Activated naive CD8-positive, alpha-beta T cell treated with anti-CD3 and anti-CD28 coated beads for 36 hours (primary cell): ENCODE measurements around the gene ZNF470. TPM values are rescaled to one million over a fixed set of nuclear protein-coding genes. Genes with fewer than 3 reads are reported as not detected.

Experiments
- DNase-seq: peaks from one replicate; pipeline ENCODE4 v3.0.0; 2021
- H3K27ac Mint-ChIP-seq: one replicate; pipeline ENCODE4 v1.8.0; 2022; ENCODE audit warnings: mild to moderate bottlenecking, moderate library complexity, mixed read lengths
- H3K27me3 Mint-ChIP-seq: one replicate; pipeline ENCODE4 v1.8.0; 2022; ENCODE audit warnings: mild to moderate bottlenecking, mixed read lengths
- H3K36me3 Mint-ChIP-seq: one replicate; pipeline ENCODE4 v1.8.0; 2021; ENCODE audit warnings: mild to moderate bottlenecking, mixed read lengths
- H3K4me1 Mint-ChIP-seq: one replicate; pipeline ENCODE4 v1.8.0; 2021; ENCODE audit warnings: mixed read lengths
- H3K4me3 Mint-ChIP-seq: one replicate; pipeline ENCODE4 v1.8.0; 2022; ENCODE audit warnings: mild to moderate bottlenecking, moderate library complexity, mixed read lengths
- H3K9me3 Mint-ChIP-seq: one replicate; pipeline ENCODE4 v1.8.0; 2022; ENCODE audit warnings: mixed read lengths
- total RNA-seq, 2 experiments: library from RNA; stranded (reverse); gene quantifications; one replicate each; pipeline ENCODE4 v1.2.3, GENCODE V29; 2021

Gene ZNF470
- total RNA-seq, result 1 to 10 TPM; 3.6 to 4.3 TPM

DNA sequence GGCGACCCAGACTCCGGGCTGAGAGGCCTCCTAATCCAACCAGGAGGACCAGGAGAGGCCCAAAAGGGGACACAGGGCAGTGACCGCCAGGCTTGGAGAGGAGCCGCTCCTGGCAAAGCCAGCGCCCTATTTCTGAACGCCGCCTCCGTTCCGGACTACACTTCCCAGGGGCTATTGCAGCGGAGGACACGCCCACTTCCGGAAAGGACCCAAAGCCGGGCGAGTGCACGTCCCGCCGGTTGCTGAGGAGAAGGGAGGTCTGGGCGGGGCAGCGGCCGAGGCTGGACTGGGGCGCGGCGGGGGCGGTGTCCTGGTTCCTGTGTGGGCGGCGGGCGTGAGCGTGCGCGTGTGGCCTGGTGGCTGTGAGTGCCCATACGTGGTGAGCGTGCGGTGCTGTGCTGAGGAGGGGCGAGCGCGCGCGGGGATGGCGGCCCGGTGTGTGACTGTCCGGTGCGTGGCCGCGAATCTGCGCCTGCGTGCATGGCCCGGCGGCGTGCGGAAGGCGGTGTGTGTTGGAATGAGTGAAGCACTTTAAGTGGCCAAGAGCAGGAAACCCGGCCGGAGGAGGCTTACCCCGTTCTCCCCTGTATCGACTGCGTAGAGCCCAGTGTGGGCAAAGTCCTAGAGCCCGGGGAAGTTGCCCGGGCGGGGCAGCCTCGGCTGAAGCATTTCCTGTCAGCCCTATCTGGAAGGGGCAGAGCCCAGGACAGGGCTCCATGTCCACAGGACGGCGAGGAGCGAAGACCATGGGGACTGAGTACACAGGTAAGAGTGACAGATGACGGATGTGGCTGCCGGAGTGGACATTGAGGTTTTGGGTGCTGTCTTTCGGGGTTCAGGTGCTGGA, at the start of gene ZNF470:
Gene ZNF470 (plus strand): TSS at position 195 of the 847 bp plus-strand sequence. CDS start 2,844 bp downstream, outside the sequence.
- Mint-ChIP-seq H3K36me3 (peaks cover 83% of the 10 kb centered on the region), H3K4me3 (peak within 1 kb of the TSS; percentile 88), H3K27me3 (no peaks in the 10 kb centered on the region), H3K27ac (peak within 1 kb of the TSS; percentile 87), H3K9me3 (peaks cover 52% of the 10 kb centered on the region), H3K4me1 (peaks cover 10% of the 10 kb centered on the region)
- DNase-seq, result peak; percentile 90

DNA sequence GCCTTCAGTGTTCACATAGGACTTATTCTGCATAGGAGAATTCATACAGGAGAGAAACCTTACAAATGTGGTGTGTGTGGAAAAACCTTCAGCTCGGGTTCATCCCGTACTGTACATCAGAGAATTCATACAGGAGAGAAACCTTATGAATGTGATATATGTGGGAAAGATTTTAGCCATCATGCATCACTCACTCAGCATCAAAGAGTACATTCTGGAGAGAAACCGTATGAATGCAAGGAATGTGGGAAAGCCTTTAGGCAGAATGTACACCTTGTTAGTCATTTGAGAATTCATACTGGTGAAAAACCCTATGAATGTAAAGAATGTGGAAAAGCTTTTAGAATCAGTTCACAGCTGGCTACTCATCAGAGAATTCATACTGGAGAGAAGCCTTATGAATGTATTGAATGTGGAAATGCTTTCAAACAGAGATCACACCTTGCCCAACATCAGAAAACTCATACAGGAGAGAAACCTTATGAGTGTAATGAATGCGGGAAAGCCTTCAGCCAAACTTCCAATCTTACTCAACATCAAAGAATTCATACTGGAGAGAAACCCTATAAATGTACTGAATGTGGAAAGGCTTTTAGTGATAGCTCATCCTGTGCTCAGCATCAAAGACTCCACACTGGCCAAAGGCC, 41.9 kb upstream of the ZNF470 start:
- no peak overlapping the region for H3K4me3 Mint-ChIP-seq
- H3K27ac Mint-ChIP-seq, result no peak overlapping the region
- no peaks in the 10 kb centered on the region for H3K27me3 Mint-ChIP-seq
- H3K36me3 Mint-ChIP-seq, result peaks cover 46% of the 10 kb centered on the region
- DNase-seq, result no peak
- no peaks in the 10 kb centered on the region for H3K4me1 Mint-ChIP-seq
- H3K9me3 Mint-ChIP-seq, result peaks cover 58% of the 10 kb centered on the region

DNA sequence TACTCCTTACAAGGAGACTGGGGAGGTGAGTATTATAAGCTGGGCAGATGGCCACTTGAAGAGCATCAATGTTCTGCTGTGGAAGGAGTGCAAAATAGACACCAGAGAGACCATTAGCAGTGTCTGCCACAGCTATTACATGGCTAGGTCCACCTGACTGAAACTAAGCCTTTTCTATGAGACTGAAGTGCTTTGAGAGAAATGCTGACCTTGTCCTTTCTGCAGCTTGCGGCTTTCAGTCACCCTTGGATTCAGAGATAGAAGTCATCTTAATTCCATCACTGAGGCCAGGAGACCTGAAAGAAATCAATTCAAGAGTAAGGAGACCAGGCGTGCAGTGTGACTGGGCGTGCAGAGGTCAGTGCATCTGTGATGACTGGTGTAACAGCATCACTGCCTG, 29.8 kb upstream of the ZNF470 start:
- DNase-seq, result no peak
- Mint-ChIP-seq H3K9me3 (peaks cover 55% of the 10 kb centered on the region), H3K4me3 (peak overlapping the region; percentile 86), H3K27ac (peak overlapping the region; percentile 93), H3K36me3 (peaks cover 61% of the 10 kb centered on the region), H3K27me3 (no peaks in the 10 kb centered on the region), H3K4me1 (peaks cover 19% of the 10 kb centered on the region)

DNA sequence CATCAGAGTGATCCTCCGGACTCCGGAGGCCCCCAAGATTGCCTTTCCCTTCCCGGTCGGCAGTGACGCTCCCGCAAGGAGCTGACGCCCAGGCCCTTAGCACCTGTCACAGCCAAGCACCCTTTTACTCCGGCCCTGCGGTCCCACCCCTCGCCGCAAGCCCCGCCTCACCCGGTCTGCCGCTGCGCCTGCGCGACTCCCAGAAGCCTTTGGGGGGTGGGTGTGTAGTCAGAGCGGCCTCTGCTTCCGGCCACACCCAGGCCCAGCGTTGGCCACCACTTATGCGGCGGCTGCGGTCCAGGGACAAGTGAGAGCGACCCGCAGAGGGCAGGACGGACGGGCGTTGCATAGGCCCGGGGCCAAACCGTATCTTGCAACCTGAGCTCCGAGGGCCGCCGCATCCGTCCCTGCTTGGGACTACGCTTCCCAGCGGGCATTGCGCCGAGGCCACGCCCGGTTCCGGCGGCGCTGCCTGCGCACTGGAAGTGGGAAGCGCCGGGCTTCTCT, 29.0 kb upstream of the ZNF470 start:
- H3K4me1 Mint-ChIP-seq, result peaks cover 22% of the 10 kb centered on the region
- peak overlapping the region; percentile 86 for H3K4me3 Mint-ChIP-seq
- H3K9me3 Mint-ChIP-seq, result peaks cover 50% of the 10 kb centered on the region
- H3K36me3 Mint-ChIP-seq, result peaks cover 59% of the 10 kb centered on the region
- H3K27me3 Mint-ChIP-seq, result no peaks in the 10 kb centered on the region
- peak; percentile 93 for DNase-seq
- H3K27ac Mint-ChIP-seq, result peak overlapping the region; percentile 93

DNA sequence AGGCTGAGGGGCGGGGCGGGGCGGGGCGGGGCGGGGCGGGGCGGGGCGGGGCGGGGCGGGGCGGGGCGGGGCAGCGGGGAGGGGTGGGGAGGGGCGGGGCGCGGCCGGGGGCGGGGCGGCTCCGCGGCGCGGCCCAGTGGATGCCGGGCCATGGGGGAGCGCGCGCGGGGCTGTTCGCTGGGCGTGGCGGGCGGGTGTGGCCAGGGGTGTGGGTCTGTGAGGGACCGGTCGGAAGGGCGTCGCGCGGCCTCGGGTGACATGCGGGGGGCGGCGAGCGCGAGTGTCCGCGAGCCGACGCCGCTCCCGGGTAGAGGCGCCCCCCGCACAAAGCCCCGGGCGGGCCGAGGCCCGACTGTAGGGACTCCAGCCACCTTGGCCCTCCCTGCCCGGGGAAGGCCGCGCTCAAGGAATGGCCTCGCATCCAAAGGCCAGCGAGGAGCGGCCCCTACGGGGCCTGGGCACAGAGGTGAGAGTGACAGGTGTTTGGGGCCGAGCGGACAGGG, 28.5 kb upstream of the ZNF470 start, which contains the start of gene ZFP28:
Gene ZFP28 (plus strand): TSS at position 188 of the 503 bp plus-strand sequence. CDS start 71 bp downstream, at position 259.
- H3K4me3 Mint-ChIP-seq, result peak within 1 kb of the TSS; percentile 86
- H3K27ac Mint-ChIP-seq, result peak within 1 kb of the TSS; percentile 93
- H3K4me1 Mint-ChIP-seq, result peaks cover 22% of the 10 kb centered on the region
- no peaks in the 10 kb centered on the region for H3K27me3 Mint-ChIP-seq
- DNase-seq, result no peak
- H3K9me3 Mint-ChIP-seq, result peaks cover 51% of the 10 kb centered on the region
- H3K36me3 Mint-ChIP-seq, result peaks cover 64% of the 10 kb centered on the region

DNA sequence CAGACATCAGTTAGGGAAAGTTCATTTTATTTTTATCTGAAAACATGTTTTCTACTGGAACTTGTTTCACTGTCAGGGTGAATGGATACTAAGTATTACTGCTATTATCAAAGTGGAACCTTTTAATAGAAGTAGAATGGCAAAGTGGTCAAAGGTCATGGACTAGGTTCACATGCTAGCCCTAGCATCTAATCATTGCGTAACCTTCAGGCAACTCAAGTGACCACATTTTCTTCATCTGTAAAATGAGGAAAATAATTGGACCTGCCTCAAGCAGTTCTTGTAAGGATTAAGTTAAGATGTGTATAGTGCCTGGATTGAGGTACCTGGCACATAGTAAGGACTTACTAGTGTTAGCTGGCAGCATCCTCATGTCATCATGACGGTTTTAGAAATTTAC, 23.5 kb upstream of the ZNF470 start:
- Mint-ChIP-seq H3K27me3 (no peaks in the 10 kb centered on the region), H3K27ac (no peak overlapping the region), H3K9me3 (peaks cover 45% of the 10 kb centered on the region), H3K36me3 (peaks cover 79% of the 10 kb centered on the region), H3K4me3 (no peak overlapping the region), H3K4me1 (peaks cover 15% of the 10 kb centered on the region)
- DNase-seq, result no peak

DNA sequence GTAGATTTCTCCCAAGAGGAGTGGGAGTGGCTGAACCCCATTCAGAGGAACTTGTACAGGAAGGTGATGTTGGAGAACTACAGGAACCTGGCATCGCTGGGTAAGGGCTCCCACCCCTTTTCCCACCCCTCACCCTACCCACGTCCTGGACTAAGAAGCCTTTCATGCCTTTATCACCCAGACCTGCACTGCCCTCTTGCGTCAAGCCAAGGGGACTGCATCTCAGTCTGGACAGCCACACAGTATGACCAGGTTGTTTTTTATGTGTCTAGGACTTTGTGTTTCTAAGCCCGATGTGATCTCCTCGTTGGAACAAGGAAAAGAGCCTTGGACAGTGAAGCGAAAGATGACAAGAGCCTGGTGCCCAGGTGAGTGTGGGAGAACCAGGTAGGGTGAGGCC, 19.7 kb upstream of the ZNF470 start:
- H3K27ac Mint-ChIP-seq, result no peak overlapping the region
- no peak for DNase-seq
- H3K36me3 Mint-ChIP-seq, result peaks cover 77% of the 10 kb centered on the region
- no peaks in the 10 kb centered on the region for H3K27me3 Mint-ChIP-seq
- peaks cover 3% of the 10 kb centered on the region for H3K4me1 Mint-ChIP-seq
- H3K4me3 Mint-ChIP-seq, result no peak overlapping the region
- H3K9me3 Mint-ChIP-seq, result peaks cover 42% of the 10 kb centered on the region

DNA sequence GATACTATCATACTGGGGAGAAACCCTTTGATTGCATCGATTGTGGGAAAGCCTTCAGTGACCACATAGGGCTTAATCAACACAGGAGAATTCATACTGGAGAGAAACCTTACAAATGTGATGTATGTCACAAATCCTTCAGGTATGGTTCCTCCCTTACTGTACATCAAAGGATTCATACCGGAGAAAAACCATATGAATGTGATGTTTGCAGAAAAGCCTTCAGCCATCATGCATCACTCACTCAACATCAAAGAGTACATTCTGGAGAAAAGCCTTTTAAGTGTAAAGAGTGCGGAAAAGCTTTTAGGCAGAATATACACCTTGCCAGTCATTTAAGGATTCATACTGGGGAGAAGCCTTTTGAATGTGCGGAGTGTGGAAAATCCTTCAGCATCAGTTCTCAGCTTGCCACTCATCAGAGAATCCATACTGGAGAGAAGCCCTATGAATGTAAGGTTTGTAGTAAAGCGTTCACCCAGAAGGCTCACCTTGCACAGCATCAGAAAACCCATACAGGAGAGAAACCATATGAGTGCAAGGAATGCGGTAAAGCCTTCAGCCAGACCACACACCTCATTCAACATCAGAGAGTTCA, 12.9 kb upstream of the ZNF470 start:
- Mint-ChIP-seq H3K4me1 (no peaks in the 10 kb centered on the region), H3K9me3 (peaks cover 62% of the 10 kb centered on the region), H3K4me3 (no peak overlapping the region), H3K27ac (no peak overlapping the region), H3K27me3 (no peaks in the 10 kb centered on the region), H3K36me3 (peaks cover 61% of the 10 kb centered on the region)
- DNase-seq, result no peak

DNA sequence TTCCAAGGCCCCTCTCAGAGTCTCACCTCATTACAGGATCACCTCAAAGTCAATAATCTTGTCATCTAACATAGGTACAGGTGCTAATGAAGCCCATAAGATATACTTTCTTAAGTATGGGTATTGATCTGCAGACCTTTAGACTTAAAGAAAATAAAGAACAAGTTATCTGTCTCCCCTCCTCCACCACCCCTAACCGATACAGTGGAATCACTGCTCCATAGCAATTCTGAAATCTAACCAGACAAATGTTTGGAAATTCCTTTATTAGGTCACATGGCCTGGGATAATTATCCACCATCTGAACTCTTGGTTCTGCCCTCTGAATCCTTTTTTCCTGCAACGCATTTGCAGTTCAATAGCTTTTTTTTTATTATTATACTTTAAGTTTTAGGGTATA, 4.5 kb upstream of the ZNF470 start:
- Mint-ChIP-seq H3K27me3 (no peaks in the 10 kb centered on the region), H3K4me3 (no peak overlapping the region), H3K36me3 (peaks cover 56% of the 10 kb centered on the region), H3K9me3 (peaks cover 61% of the 10 kb centered on the region), H3K4me1 (peaks cover 6% of the 10 kb centered on the region), H3K27ac (no peak overlapping the region)
- no peak for DNase-seq

DNA sequence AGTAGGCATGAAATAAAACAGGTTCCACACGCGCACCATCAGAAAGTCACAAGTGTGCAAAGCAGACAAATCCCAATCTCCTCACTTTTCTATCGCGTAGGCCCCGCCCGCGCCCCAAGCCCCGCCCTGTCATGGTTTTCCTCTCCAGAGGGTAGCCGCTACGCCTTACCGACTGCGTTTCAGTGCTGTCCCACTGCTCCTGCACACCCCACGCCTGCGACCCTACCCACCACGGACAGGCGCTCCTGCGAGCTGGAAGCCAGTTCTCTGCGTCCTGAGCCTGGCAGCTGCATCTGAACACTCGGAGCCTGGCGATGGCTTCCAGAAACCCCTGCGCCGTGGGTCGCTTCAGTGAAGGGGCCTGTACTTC, 379 bp upstream of the ZNF470 start:
- Mint-ChIP-seq H3K4me1 (peaks cover 10% of the 10 kb centered on the region), H3K9me3 (peaks cover 55% of the 10 kb centered on the region), H3K27me3 (no peaks in the 10 kb centered on the region), H3K27ac (peak overlapping the region; percentile 87), H3K4me3 (peak overlapping the region; percentile 88), H3K36me3 (peaks cover 83% of the 10 kb centered on the region)
- peak; percentile 39 for DNase-seq

DNA sequence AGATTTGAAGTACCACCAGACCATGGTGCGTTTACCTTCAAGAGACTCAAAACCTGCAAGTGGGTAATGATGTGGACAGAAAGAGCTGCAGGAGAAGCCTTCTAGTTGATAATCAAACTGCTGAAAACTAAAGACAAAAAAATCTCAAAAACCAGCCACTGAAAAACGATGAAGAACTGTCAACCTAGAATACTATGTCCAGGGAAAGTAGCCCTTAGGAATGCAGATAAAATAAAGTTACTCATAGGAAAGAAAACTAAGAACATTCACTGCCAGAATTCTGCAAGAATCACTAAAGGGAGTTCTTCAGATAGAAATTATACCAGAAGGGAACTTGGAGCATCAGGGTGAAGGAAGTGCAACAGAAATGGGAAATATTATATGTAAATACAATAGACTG, 5.3 kb downstream of the ZNF470 start:
- Mint-ChIP-seq H3K9me3 (peaks cover 64% of the 10 kb centered on the region), H3K27ac (no peak overlapping the region), H3K4me1 (peaks cover 6% of the 10 kb centered on the region), H3K36me3 (peaks cover 94% of the 10 kb centered on the region), H3K4me3 (no peak overlapping the region), H3K27me3 (no peaks in the 10 kb centered on the region)
- DNase-seq, result no peak

DNA sequence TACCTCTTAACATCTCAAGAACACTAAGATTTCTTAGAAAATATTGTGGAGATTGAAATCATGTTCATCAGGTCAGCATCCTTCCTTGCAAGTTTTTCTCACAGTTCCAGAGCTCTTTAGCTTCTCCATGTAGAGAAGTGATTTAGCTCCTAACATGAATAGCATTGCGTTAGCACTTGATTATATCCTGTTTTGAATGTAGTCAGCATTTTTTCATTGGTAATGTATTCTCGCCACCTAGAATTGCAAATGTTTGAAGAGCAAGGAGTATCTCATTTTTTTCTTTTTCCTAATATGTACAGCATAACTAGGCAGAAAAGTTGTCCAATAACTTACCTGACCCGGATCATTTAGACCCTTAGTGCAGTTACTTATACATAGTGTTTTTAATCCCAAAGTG, 6.6 kb downstream of the ZNF470 start:
- Mint-ChIP-seq H3K36me3 (peaks cover 88% of the 10 kb centered on the region), H3K4me1 (no peaks in the 10 kb centered on the region), H3K9me3 (peaks cover 65% of the 10 kb centered on the region), H3K27ac (no peak overlapping the region), H3K27me3 (no peaks in the 10 kb centered on the region), H3K4me3 (no peak overlapping the region)
- DNase-seq, result no peak

DNA sequence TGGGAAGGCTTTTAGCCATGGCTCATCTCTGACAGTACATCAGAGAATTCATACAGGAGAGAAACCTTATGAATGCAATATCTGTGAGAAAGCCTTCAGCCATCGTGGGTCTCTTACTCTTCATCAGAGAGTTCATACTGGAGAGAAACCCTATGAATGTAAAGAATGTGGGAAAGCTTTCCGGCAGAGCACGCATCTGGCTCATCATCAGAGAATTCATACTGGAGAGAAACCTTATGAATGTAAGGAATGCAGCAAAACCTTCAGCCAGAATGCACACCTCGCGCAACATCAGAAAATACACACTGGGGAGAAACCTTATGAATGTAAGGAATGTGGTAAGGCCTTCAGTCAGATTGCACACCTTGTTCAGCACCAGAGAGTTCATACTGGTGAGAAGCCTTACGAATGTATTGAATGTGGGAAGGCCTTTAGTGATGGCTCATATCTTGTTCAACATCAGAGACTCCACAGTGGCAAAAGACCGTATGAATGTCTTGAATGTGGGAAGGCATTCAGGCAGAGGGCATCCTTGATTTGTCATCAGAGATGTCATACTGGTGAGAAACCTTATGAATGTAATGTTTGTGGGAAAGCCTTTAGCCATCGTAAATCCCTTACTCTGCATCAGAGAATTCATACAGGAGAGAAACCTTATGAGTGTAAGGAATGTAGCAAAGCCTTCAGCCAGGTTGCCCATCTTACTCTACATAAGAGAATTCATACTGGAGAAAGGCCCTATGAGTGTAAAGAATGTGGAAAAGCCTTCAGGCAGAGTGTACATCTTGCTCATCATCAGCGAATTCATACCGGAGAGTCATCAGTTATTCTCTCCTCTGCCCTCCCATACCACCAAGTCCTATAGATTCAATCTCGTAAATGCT, 10.7 kb downstream of the ZNF470 start:
- H3K9me3 Mint-ChIP-seq, result peaks cover 64% of the 10 kb centered on the region
- no peak for DNase-seq
- H3K27me3 Mint-ChIP-seq, result no peaks in the 10 kb centered on the region
- peaks cover 70% of the 10 kb centered on the region for H3K36me3 Mint-ChIP-seq
- no peak overlapping the region for H3K27ac Mint-ChIP-seq
- H3K4me1 Mint-ChIP-seq, result no peaks in the 10 kb centered on the region
- H3K4me3 Mint-ChIP-seq, result no peak overlapping the region

DNA sequence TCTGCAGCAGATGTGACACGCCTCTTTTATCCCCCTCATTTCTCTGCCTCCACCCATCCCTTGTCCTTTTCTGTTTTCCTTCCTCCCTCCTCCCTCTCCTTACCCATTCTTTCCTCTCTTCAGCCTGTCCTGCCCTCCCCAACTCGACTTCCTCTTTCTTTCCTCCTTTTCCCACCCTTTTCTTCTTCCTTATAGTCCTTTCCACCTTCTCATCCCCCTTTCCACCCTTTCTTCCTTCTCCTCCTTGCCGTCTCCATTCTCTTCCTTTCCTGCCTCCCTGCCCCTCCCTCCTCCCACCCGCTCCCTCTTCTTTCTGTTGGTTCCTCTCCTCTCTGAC, 27.1 kb downstream of the ZNF470 start:
- Mint-ChIP-seq H3K36me3 (peaks cover 41% of the 10 kb centered on the region), H3K27me3 (no peaks in the 10 kb centered on the region), H3K4me3 (peak overlapping the region; percentile 94), H3K9me3 (peaks cover 34% of the 10 kb centered on the region), H3K27ac (peak overlapping the region; percentile 75), H3K4me1 (peaks cover 15% of the 10 kb centered on the region)
- DNase-seq, result no peak
